Left lung (tissue), 10 donors: ENCODE measurements around the gene ITM2C. TPM values are rescaled to one million over a fixed set of nuclear protein-coding genes. Genes with fewer than 3 reads are reported as not detected.
A peak's percentile ranks its signal among the peaks of the same experiment; 100 is the strongest.

ENCODE experiments used
- ATAC-seq: fragments of 200-7000 bp; cut with Tn5 transposase; one replicate; pipeline ENCODE4 v1.9.1; 2020; ENCODE audit warnings: moderate library complexity
- DNase-seq, 4 donors: peaks; one replicate each; pipeline ENCODE4 v3.0.0-alpha.2; 2013 to 2020
- H3K27ac ChIP-seq, 2 donors: fragments of 200-600 bp; sonication (generic) in 1 of 2; one replicate each; pipeline versions ENCODE4 v1.5.0 to v1.8.0; 2020 to 2021
- H3K27me3 ChIP-seq, 2 donors: fragments of 200-600 bp; sonication (generic) in 1 of 2; one replicate each; pipeline versions ENCODE4 v1.5.0 to v1.8.0; 2020 to 2021
- H3K36me3 ChIP-seq, 2 donors: fragments of 200-600 bp; sonication (generic) in 1 of 2; one replicate each; pipeline versions ENCODE4 v1.5.0 to v1.8.0; 2020 to 2021
- H3K4me1 ChIP-seq, 2 donors: fragments of 200-600 bp; one replicate each; pipeline ENCODE4 v1.8.0; 2021
- H3K4me3 ChIP-seq, 2 donors: fragments of 200-600 bp; sonication (generic) in 1 of 2; one replicate each; pipeline versions ENCODE4 v1.5.0 to v1.8.0; 2020 to 2021; ENCODE audit warnings: mild to moderate bottlenecking in 1 of 2
- H3K9me3 ChIP-seq, 2 donors: fragments of 200-600 bp; sonication (generic) in 1 of 2; one replicate each; pipeline versions ENCODE4 v1.5.0 to v1.8.0; 2020 to 2021
- intact Hi-C, 2 donors: fragments of 100-400 bp; cut with DNase I; formaldehyde crosslinking; loops; one replicate each; pipeline versions ENCODE4 v1.11.2 to v1.14.2; 2022
- polyA plus RNA-seq, 6 donors: library from polyadenylated mRNA; unstranded; fragments of 120-200 nt; gene quantifications; one replicate each; pipeline ENCODE4 v1.2.1, GENCODE V29; 2013; ENCODE audit not compliant: insufficient read length in 6 of 6
- total RNA-seq, 2 donors: library from RNA; stranded (reverse); fragmentation: NEBNext Ultra II Directional; extraction: Animal tissue kit (Norgen Biotek cat#: 25700); gene quantifications; one replicate each; pipeline ENCODE4 v1.2.1, GENCODE V29; 2021
- TF ChIP-seq, protein P1 (sequence below), 2 donors: fragments of 200-600 bp; sonication (generic) in 1 of 2; IDR thresholded peaks; one replicate each; pipeline versions ENCODE4 v1.5.0 to v1.8.0; 2021; ENCODE audit warnings: antibody characterized with exemption in 2 of 2
- donor health status: DM: no; HTN: yes; CAD: no.
- donor health status: DM: no; HTN: no; CAD: no.

ITM2C gene
- total and polyA plus RNA-seq, 8 donors: 32.0 to 356 (median 283) TPM

DNA sequence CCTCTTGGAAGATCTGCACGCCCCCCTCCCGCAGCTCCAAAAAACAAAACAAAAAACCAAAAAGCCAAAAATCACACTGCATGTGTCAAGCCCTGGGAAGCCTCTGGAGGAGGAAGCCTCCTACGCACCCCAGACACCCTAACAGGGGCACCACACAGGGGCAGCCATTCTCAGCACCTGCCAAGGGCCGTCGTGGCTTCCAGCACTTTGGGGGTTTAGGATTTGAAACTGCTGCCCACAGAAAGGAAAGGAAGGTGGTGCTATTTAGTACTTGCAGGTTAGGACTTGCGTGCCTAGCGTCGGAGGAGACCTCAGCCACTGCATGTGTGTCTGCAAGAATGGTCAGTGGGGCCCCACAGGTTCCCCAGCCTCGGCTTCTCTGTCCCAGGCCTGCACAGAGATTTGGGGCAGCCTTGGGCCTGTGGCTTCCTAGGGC is 60.7 kb downstream of the ITM2C start:
- DNase-seq (peak in 1 of 4 donors; percentile 22), ATAC-seq (no peak)
- intact Hi-C loops: no loop called here
- H3K4me1 ChIP-seq: no peaks in the 10 kb centered on the region
- TF ChIP-seq, protein P1, sequence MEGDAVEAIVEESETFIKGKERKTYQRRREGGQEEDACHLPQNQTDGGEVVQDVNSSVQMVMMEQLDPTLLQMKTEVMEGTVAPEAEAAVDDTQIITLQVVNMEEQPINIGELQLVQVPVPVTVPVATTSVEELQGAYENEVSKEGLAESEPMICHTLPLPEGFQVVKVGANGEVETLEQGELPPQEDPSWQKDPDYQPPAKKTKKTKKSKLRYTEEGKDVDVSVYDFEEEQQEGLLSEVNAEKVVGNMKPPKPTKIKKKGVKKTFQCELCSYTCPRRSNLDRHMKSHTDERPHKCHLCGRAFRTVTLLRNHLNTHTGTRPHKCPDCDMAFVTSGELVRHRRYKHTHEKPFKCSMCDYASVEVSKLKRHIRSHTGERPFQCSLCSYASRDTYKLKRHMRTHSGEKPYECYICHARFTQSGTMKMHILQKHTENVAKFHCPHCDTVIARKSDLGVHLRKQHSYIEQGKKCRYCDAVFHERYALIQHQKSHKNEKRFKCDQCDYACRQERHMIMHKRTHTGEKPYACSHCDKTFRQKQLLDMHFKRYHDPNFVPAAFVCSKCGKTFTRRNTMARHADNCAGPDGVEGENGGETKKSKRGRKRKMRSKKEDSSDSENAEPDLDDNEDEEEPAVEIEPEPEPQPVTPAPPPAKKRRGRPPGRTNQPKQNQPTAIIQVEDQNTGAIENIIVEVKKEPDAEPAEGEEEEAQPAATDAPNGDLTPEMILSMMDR (IDR thresholded peaks at IDR 0.05): no peak
- no peaks in the 10 kb centered on the region for H3K9me3 ChIP-seq
- H3K4me3 ChIP-seq: no peak overlapping the region
- peaks cover 0 to 12% of the 10 kb centered on the region in 2 donors for H3K27me3 ChIP-seq
- H3K36me3 ChIP-seq: no peaks in the 10 kb centered on the region
- no peak overlapping the region for H3K27ac ChIP-seq

DNA sequence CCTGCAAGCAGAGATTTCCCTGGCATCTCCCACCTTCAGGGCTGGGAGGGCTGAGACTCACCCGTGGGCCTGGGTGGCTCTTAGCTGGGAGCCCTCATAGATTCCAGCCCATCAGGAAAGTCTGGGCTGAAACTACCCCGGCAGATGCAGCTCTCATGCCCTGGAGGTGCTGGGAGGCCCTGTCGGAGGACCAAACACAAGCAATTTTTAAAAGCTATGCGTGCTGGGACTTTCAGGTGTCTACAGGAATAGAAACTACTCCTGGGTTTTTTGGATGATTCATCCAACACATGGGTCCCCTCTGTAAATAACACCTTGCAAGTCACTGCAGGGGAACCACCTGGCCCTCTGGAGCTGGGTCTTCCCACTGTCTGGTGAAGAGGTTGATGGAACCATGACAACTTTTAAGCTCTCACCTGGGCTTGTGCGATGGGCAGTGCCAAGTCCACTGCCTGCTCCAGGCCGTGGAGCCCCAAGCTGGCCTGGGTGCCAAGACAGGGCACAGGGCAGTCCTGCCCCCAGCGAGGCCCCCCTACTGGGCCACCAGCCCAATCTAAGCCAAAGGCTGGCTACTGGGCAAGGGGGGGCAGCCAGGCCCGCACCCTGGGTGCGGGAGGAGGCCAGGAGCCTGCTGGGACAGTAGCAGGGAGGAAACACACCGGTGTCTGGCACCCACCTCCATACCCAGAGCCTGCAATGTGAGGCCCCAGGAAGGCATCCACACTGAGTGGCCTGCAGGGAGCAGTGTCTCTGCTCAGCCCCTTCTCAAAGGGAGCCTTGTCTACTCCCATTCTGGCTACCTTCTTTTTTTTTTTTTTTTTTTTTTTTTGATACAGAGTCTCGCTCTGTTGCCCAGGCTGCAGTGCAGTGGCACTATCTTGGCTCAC is 61.4 kb downstream of the ITM2C start:
- Histone ChIP-seq H3K36me3 (no peaks in the 10 kb centered on the region), H3K4me3 (no peak overlapping the region), H3K4me1 (no peaks in the 10 kb centered on the region), H3K27me3 (peaks cover 0 to 12% of the 10 kb centered on the region in 2 donors), H3K27ac (no peak overlapping the region), H3K9me3 (no peaks in the 10 kb centered on the region)
- DNase-seq (peak in 2 of 4 donors; percentile 25 to 63), ATAC-seq (no peak)
- intact Hi-C loops: no loop called here
- TF ChIP-seq, protein P1 (IDR thresholded peaks at IDR 0.05): no peak

DNA sequence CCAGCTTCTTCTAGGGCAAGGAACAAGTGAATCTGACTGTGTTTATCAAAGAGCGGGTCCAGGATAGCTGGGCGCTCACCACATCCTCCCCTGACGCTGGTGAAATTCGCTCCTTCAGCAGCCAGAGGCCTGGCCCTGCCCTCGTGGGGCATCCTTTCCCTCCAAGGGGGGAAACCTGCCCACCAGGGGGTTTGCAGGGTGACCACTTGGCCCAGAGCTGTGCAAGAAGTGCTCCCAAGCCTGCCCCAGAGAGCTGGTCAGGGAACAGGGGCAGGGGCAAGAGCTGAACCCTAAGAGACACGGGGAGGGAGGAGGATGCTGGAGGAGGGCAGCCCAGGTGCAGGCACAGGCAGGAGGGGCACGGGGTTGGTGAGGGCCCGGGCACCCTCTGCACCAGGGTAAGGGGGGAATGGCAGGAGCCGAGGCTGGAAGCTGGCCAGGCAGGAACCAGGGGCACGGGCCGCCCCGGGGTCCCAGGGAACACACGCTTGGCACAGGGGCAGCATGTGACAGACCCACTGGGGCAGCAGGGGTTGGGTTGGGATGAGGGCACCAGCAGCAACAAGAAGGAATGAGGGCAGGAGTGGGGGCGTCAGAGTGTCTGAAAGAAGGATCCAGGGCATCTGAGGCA is 63.1 kb downstream of the ITM2C start:
- no peak overlapping the region for H3K4me3 ChIP-seq
- H3K27ac ChIP-seq: no peak overlapping the region
- H3K27me3 ChIP-seq: peaks cover 0 to 12% of the 10 kb centered on the region in 2 donors
- DNase-seq (peak in 2 of 4 donors; percentile 24 to 76), ATAC-seq (no peak)
- intact Hi-C loops: no loop called here
- H3K36me3 ChIP-seq: no peaks in the 10 kb centered on the region
- TF ChIP-seq, protein P1 (IDR thresholded peaks at IDR 0.05): no peak
- peaks cover 0 to 7% of the 10 kb centered on the region in 2 donors for H3K4me1 ChIP-seq
- H3K9me3 ChIP-seq: no peaks in the 10 kb centered on the region

Other genes with a start within 250 kb of the ITM2C start
- 10 to 100 TPM; 67.2 to 86.5 TPM for gene CAB39, start 152.1 kb upstream of the ITM2C start, total RNA-seq
- gene CAB39, start 152.1 kb upstream of the ITM2C start, polyA plus RNA-seq: 10 to 100 TPM; 52.9 to 64.0 (median 61.8) TPM
- gene GPR55, start 60.3 kb downstream of the ITM2C start, total RNA-seq: under 1 TPM in 1 of 2 donors, not detected in 1; 0.24 TPM
- under 1 TPM in 4 of 6 donors, not detected in 2; 0.06 to 0.14 (median 0.07) TPM for gene GPR55, start 60.3 kb downstream of the ITM2C start, polyA plus RNA-seq
- gene SPATA3, start 131.2 kb downstream of the ITM2C start, total RNA-seq: not detected
- under 1 TPM in 1 of 6 donors, not detected in 5; 0.16 TPM for gene SPATA3, start 131.2 kb downstream of the ITM2C start, polyA plus RNA-seq
- 1 to 10 TPM in 1 of 2 donors, under 1 TPM in 1; 0.67 to 1.1 TPM for gene C2orf72, start 172.6 kb downstream of the ITM2C start, total RNA-seq
- gene C2orf72, start 172.6 kb downstream of the ITM2C start, polyA plus RNA-seq: under 1 TPM; 0.21 to 0.83 (median 0.40) TPM
- gene PSMD1, start 191.9 kb downstream of the ITM2C start, total RNA-seq: 100 to 1,000 TPM in 1 of 2 donors, 10 to 100 TPM in 1; 71.6 to 118 TPM
- 10 to 100 TPM; 62.9 to 84.8 (median 75.9) TPM for gene PSMD1, start 191.9 kb downstream of the ITM2C start, polyA plus RNA-seq